ENCODE measurements around the gene CEACAM20. TPM values are rescaled to one million over a fixed set of nuclear protein-coding genes. Genes with fewer than 3 reads are reported as not detected.

The CEACAM20 gene
- 0.35 TPM for total RNA-seq
- long read RNA-seq, partial matches to known transcripts = 1 of 1 reads
- long read RNA-seq, other reads (novel, unspliced or antisense) = 0 of 1 reads

- TF ChIP-seq CTCF (IDR thresholded peaks at IDR 0.05) = no peak
- Histone ChIP-seq H3K27ac (no peak within 1 kb of the TSS), H3K36me3 (no peaks in the 10 kb centered on the region), H3K4me3 (no peak within 1 kb of the TSS), H3K4me1 (no peaks in the 10 kb centered on the region), H3K27me3 (peaks cover 7% of the 10 kb centered on the region), H3K9me3 (no peaks in the 10 kb centered on the region)
- no peak for ATAC-seq
- no peak for DNase-seq
- intact Hi-C loops (cut with DNase I) = no loop called here
These were observed at the start of gene CEACAM20 for GRCh38 chr19:44529536-44529935. CEACAM20 (minus strand) TSS chr19:44529675; CDS start chr19:44529509, 166 bp downstream.

GRCh38 chr19:44577566-44577874, 48.0 kb upstream of the CEACAM20 start:
- no peaks in the 10 kb centered on the region for H3K36me3 ChIP-seq
- intact Hi-C loops (cut with DNase I) = no loop called here
- no peaks in the 10 kb centered on the region for H3K27me3 ChIP-seq
- no peaks in the 10 kb centered on the region for H3K9me3 ChIP-seq
- DNase-seq (no peak), ATAC-seq (no peak)
- TF ChIP-seq CTCF (IDR thresholded peaks at IDR 0.05) = no peak
- H3K4me1 ChIP-seq = no peaks in the 10 kb centered on the region
- H3K4me3 ChIP-seq = no peak overlapping the region
- no peak overlapping the region for H3K27ac ChIP-seq

GRCh38 chr19:44576843-44577565, 47.5 kb upstream of the CEACAM20 start:
- intact Hi-C loops (cut with DNase I) = no loop called here
- DNase-seq (no peak), ATAC-seq (peak; percentile 90)
- Histone ChIP-seq H3K27ac (no peak overlapping the region), H3K4me1 (no peaks in the 10 kb centered on the region), H3K27me3 (no peaks in the 10 kb centered on the region), H3K9me3 (no peaks in the 10 kb centered on the region), H3K36me3 (no peaks in the 10 kb centered on the region), H3K4me3 (no peak overlapping the region)
- TF ChIP-seq CTCF (IDR thresholded peaks at IDR 0.05) = peak; percentile 62

- Histone ChIP-seq H3K27ac (no peak overlapping the region), H3K4me1 (no peaks in the 10 kb centered on the region)
- DNase-seq = no peak
These were observed 45.7 kb upstream of the CEACAM20 start for GRCh38 chr19:44575116-44575700.

GRCh38 chr19:44574186-44574950, 44.9 kb upstream of the CEACAM20 start:
- Histone ChIP-seq H3K4me1 (no peaks in the 10 kb centered on the region), H3K27ac (no peak overlapping the region), H3K27me3 (no peaks in the 10 kb centered on the region), H3K9me3 (no peaks in the 10 kb centered on the region), H3K36me3 (no peaks in the 10 kb centered on the region), H3K4me3 (no peak overlapping the region)
- ATAC-seq (no peak), DNase-seq (no peak)
- intact Hi-C loops (cut with DNase I) = loop anchor here (5.0 kb wide), 2 partner anchors 83 to 198 kb away; no protein-coding TSS in a partner anchor
- TF ChIP-seq CTCF (IDR thresholded peaks at IDR 0.05) = no peak

More at GRCh38 chr19:44575116-44575700, 45.7 kb upstream of the CEACAM20 start:
- no peak overlapping the region for H3K4me3 ChIP-seq
- no peaks in the 10 kb centered on the region for H3K27me3 ChIP-seq
- intact Hi-C loops (cut with DNase I) = no loop called here
- no peak for ATAC-seq
- TF ChIP-seq CTCF (IDR thresholded peaks at IDR 0.05) = no peak
- no peaks in the 10 kb centered on the region for H3K9me3 ChIP-seq
- H3K36me3 ChIP-seq = no peaks in the 10 kb centered on the region

Data from upper lobe of right lung (tissue), 1 donor.